Uterus (tissue), 4 donors: ENCODE results near the gene MUC5AC. TPM values are rescaled to one million over a fixed set of nuclear protein-coding genes. Genes with fewer than 3 reads are reported as not detected.
"Not testable (repeated sequence)": the region's sequence is repeated elsewhere in the genome, so short reads cannot be mapped to it uniquely, and the experiment has no call there.

Experiments used
- DNase-seq, 2 donors: peaks; one replicate each; pipeline ENCODE4 v3.0.0-alpha.2; 2019 to 2020
- H3K27ac ChIP-seq, 2 donors: fragments of 200-600 bp; sonication (generic); 1 replicate in 1 of 2; 2 replicates in 1 of 2; pipeline ENCODE4 v1.5.1; 2016 to 2018
- H3K27me3 ChIP-seq, 2 donors: fragments of 200-600 bp; sonication (generic); one replicate each; pipeline ENCODE4 v1.5.1; 2018 to 2019; ENCODE audit warnings: control low read depth in 1 of 2
- H3K36me3 ChIP-seq, 2 donors: fragments of 200-600 bp; sonication (generic); one replicate each; pipeline ENCODE4 v1.5.1; 2019; ENCODE audit warnings: control low read depth in 1 of 2
- H3K4me1 ChIP-seq, 2 donors: fragments of 200-600 bp; sonication (generic); one replicate each; pipeline ENCODE4 v1.5.1; 2018 to 2019; ENCODE audit warnings: control low read depth in 1 of 2
- H3K4me3 ChIP-seq, 2 donors: fragments of 200-600 bp; sonication (generic); 1 replicate in 1 of 2; 2 replicates in 1 of 2; pipeline ENCODE4 v1.5.1; 2018 to 2019; ENCODE audit warnings: mild to moderate bottlenecking in 1 of 2
- H3K9me3 ChIP-seq, 2 donors: fragments of 200-600 bp; sonication (generic); one replicate each; pipeline ENCODE4 v1.5.1; 2019; ENCODE audit warnings: control low read depth in 1 of 2
- CTCF ChIP-seq, 4 experiments: fragments of 200-600 bp in 2 of 4; fragments of 450-650 bp in 2 of 4; sonication (generic) in 2 of 4; IDR thresholded peaks; one replicate each; pipeline ENCODE4 v1.5.1; 2016 to 2019; ENCODE audit warnings: antibody characterized with exemption in 4 of 4, mild to moderate bottlenecking in 2 of 4, moderate library complexity in 1 of 4
- POLR2A ChIP-seq, 2 donors: fragments of 450-650 bp; IDR thresholded peaks; one replicate each; pipeline ENCODE4 v1.6.1; 2016; ENCODE audit warnings: antibody characterized with exemption in 2 of 2, mild to moderate bottlenecking in 1 of 2, moderate library complexity in 1 of 2
- intact Hi-C: fragments of 100-400 bp; cut with DNase I; formaldehyde crosslinking; loops from one replicate; pipeline ENCODE4 v1.15.1; 2023; ENCODE audit warnings: low total_unique reads
- total RNA-seq, 4 donors: library from RNA; depleted of rRNA in 3 of 4; stranded (reverse); fragments of >200 nt in 3 of 4; gene quantifications; one replicate each; pipeline versions ENCODE4 v1.1.0 to v1.2.4, GENCODE V29; 2014 to 2023
- donor health status: DM: yes; HTN: yes; CAD: no.

MUC5AC gene
- total RNA-seq, 4 donors from 2014 or later, result under 0.01 TPM; not detected in 3

- Histone ChIP-seq H3K27me3 (no peaks in the 10 kb centered on the region), H3K9me3 (no peaks in the 10 kb centered on the region), H3K4me1 (no peaks in the 10 kb centered on the region), H3K36me3 (no peaks in the 10 kb centered on the region), H3K27ac (no peak overlapping the region), H3K4me3 (no peak overlapping the region)
- TF ChIP-seq POLR2A (IDR thresholded peaks at IDR 0.05) (no peak), CTCF (IDR thresholded peaks at IDR 0.05) (no peak)
- intact Hi-C loops, result no loop called here
- no peak for DNase-seq
These were observed 81.9 kb downstream of the MUC5AC start for GRCh38 chr11:1239596-1240205.

GRCh38 chr11:1240771-1241170 lies 83.0 kb downstream of the MUC5AC start:
- TF ChIP-seq POLR2A (IDR thresholded peaks at IDR 0.05) (no peak), CTCF (IDR thresholded peaks at IDR 0.05) (no peak)

GRCh38 chr11:1241706-1242105 lies 84.0 kb downstream of the MUC5AC start:
- TF ChIP-seq POLR2A (IDR thresholded peaks at IDR 0.05) (no peak), CTCF (IDR thresholded peaks at IDR 0.05) (no peak)
- no peaks in the 10 kb centered on the region for H3K4me1 ChIP-seq
- DNase-seq, result no peak
- no peaks in the 10 kb centered on the region for H3K27me3 ChIP-seq
- no peaks in the 10 kb centered on the region for H3K36me3 ChIP-seq
- no peak overlapping the region for H3K4me3 ChIP-seq
- intact Hi-C loops, result no loop called here
- no peaks in the 10 kb centered on the region for H3K9me3 ChIP-seq
- H3K27ac ChIP-seq, result no peak overlapping the region

More at GRCh38 chr11:1240771-1241170, 83.0 kb downstream of the MUC5AC start:
- no peaks in the 10 kb centered on the region for H3K27me3 ChIP-seq
- H3K4me1 ChIP-seq, result no peaks in the 10 kb centered on the region
- no peaks in the 10 kb centered on the region for H3K9me3 ChIP-seq
- H3K36me3 ChIP-seq, result no peaks in the 10 kb centered on the region
- H3K27ac ChIP-seq, result no peak overlapping the region
- H3K4me3 ChIP-seq, result no peak overlapping the region
- no peak for DNase-seq
- intact Hi-C loops, result no loop called here

- Histone ChIP-seq H3K27me3 (no peaks in the 10 kb centered on the region), H3K36me3 (no peaks in the 10 kb centered on the region), H3K27ac (no peak overlapping the region), H3K4me3 (no peak overlapping the region), H3K9me3 (no peaks in the 10 kb centered on the region), H3K4me1 (no peaks in the 10 kb centered on the region)
- intact Hi-C loops, result no loop called here
- DNase-seq, result no peak
- TF ChIP-seq CTCF (IDR thresholded peaks at IDR 0.05), result no peak
- TF ChIP-seq POLR2A (IDR thresholded peaks at IDR 0.05), result no peak
These were observed 84.5 kb downstream of the MUC5AC start for GRCh38 chr11:1242289-1242688.

- DNase-seq, H3K4me1 ChIP-seq, H3K27me3 ChIP-seq, H3K9me3 ChIP-seq, H3K4me3 ChIP-seq, H3K36me3 ChIP-seq, intact Hi-C loops, H3K27ac ChIP-seq: not testable (repeated sequence)
These were observed 85.0 kb downstream of the MUC5AC start for GRCh38 chr11:1242751-1243150.

GRCh38 chr11:1243521-1243920 lies 85.8 kb downstream of the MUC5AC start:
- H3K4me1 ChIP-seq, H3K27ac ChIP-seq, intact Hi-C loops, H3K9me3 ChIP-seq, H3K27me3 ChIP-seq, H3K4me3 ChIP-seq, DNase-seq, H3K36me3 ChIP-seq: not testable (repeated sequence)

- H3K27me3 ChIP-seq, H3K9me3 ChIP-seq, H3K27ac ChIP-seq, H3K4me3 ChIP-seq, intact Hi-C loops, DNase-seq, H3K4me1 ChIP-seq, H3K36me3 ChIP-seq: not testable (repeated sequence)
These were observed 86.8 kb downstream of the MUC5AC start for GRCh38 chr11:1244557-1244956.

GRCh38 chr11:1245717-1246116 lies 88.0 kb downstream of the MUC5AC start:
- DNase-seq, H3K27ac ChIP-seq, H3K4me1 ChIP-seq, intact Hi-C loops, H3K9me3 ChIP-seq, H3K36me3 ChIP-seq, H3K27me3 ChIP-seq, H3K4me3 ChIP-seq: not testable (repeated sequence)

GRCh38 chr11:1246301-1246700 lies 88.5 kb downstream of the MUC5AC start:
- intact Hi-C loops, H3K9me3 ChIP-seq, H3K27me3 ChIP-seq, H3K4me3 ChIP-seq, H3K27ac ChIP-seq, H3K36me3 ChIP-seq, DNase-seq, H3K4me1 ChIP-seq: not testable (repeated sequence)

- H3K27me3 ChIP-seq, H3K4me1 ChIP-seq, DNase-seq, H3K27ac ChIP-seq, H3K36me3 ChIP-seq, intact Hi-C loops, H3K4me3 ChIP-seq, H3K9me3 ChIP-seq: not testable (repeated sequence)
These were observed 89.3 kb downstream of the MUC5AC start for GRCh38 chr11:1247026-1247425.
